Stimulated activated CD8-positive, alpha-beta memory T cell treated with anti-CD3 and anti-CD28 coated beads, Interleukin-7, amount 100 ng/mL, for 24 hours (primary cell): ENCODE results near the gene EGFR.

Experiments
- DNase-seq: peaks from one replicate; pipeline ENCODE4 v3.0.0-alpha.2; 2020; ENCODE audit warnings: low read depth

EGFR gene

DNA sequence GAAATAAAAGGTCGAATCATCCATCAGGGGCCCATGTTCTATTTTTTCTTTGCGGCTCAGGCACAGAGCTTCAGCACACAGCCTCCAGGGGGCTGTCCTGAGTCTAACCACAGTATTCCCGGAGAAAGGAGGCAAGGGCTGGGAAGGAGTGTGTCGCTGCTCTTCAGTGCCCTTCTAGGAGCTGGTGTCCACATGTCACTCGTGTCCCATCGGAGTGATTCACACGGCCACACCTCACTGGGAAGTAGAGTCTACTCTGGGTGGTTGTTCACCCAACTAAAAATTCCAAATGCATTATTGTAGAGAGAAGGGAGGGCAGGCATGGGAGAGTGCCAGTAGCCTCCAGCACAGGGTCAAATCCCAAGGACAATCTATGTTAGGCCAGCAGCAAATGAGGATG, 231.5 kb downstream of the EGFR start:
- DNase-seq: no peak

DNA sequence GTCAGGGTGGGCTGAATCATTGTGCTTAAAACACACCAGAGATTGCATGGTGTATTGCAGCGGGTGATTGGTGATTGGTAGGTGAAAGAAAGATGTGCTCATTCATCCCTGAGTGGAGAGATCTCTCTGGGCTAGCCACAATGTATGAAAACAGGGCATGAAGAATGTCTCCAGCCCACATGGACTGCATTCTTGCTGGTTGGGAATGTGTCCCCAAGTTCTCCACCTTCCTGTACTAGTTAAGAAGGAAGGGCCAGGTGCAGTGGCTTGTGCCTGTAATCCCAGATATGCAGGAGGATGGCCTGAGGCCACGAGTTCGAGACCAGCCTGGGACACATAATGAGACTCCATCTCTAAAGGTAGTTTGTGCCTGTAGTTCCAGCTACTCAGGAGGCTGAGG, 232.5 kb downstream of the EGFR start:
- DNase-seq: no peak

GRCh38 chr7:55251911-55252310, 233.1 kb downstream of the EGFR start:
- no peak for DNase-seq

GRCh38 chr7:55252386-55252785, 233.6 kb downstream of the EGFR start:
- DNase-seq: no peak

GRCh38 chr7:55253188-55253587, 234.4 kb downstream of the EGFR start:
- DNase-seq: no peak

GRCh38 chr7:55254242-55254595, 235.4 kb downstream of the EGFR start:
- DNase-seq: no peak

- peak; percentile 48 for DNase-seq
Observed at GRCh38 chr7:55254596-55255495, 236.0 kb downstream of the EGFR start.

DNA sequence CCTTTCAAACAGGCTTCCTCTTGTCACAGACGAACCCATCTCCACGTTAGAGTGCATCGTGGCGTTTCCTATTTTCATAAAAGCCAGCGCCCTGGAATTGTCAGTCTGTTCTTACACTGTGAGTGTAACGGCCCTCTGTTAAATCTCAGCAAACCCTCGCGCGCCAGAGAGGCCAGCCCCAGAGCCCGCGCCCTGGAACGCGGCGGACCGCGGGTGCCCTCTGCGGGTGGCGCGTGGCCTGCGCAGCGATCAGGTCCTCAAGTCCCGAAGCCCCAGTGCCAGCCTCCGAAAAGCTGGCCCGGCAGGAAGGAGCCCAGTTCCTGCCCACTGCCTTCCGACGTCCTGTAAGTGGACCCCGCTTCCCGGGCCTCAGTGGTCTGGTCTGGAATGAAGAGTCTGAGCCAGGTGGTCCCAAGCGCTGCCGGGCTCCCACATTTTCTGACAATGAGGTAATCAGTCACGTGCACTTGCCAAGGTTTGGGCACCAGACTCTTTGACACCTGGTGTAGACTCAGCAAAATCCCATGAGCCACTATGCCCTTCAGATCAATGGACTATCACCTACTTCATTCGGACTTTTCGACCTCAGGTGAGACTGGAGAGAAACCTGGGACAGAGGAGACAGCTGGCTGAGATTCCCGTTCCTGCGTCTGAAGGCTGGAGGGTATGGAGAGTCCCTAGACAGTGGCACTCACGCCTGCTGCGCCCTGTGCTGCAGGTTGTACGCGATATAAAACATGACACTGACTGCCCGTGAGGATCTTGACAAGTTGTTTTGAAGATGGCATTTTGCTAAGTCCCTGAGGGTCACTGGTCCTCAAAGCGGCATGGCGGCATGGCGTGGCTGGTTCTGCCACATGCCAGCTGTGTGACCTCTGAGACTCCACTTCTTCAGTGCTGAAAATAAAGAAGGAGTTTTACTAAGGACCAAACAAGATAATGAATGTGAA, 237.0 kb downstream of the EGFR start:
- DNase-seq: peak; percentile 37

DNA sequence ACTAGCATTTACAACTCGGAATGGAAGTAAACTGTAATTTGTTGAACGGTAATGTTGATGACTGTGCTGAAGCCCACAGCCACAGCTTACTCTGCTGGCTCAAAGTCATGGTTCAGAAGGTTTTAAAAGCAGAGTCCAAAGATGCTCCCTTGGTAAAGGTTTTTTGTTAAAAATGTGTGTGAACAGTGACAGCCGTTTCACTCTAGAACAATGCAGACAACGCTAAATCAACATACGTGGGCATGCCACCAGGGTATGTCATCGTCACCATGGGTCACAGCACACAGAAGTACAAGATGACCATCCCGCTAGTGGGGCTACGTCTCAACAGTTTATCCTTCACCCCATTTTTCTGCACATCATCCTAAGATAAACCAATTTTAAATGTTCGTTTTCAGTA, 239.8 kb downstream of the EGFR start:
- DNase-seq: no peak

- no peak for DNase-seq
Observed at GRCh38 chr7:55260171-55260570, 241.4 kb downstream of the EGFR start.

GRCh38 chr7:55260676-55261385, 242.0 kb downstream of the EGFR start:
- no peak for DNase-seq
